ENCODE results near the gene JHY. TPM values are rescaled to one million over a fixed set of nuclear protein-coding genes. Genes with fewer than 3 reads are reported as not detected.

Gene JHY
- total and polyA plus RNA-seq, 8 donors: 1.1 to 4.2 (median 2.1) TPM

DNA sequence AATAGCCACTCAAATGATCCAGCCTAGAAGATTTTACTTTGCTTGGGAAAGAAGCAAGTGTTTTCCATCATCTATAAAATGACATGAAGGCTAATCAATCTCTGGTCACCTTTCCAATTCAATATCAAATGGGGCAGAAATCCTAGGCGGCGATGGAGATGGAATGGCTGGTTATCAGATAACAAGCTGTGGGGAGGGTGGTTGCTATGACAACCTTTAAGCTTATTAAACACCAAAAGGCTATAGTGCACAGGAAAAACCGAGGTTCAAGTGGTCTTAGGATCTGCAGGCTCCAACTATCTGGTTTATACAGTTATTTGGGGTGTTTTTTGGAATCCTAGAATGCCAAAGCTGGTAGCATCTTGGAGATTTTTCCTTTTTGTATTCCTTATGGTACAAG, 113.0 kb downstream of the JHY start:
- ATAC-seq: no peak
- Histone ChIP-seq H3K9me3 (no peaks in the 10 kb centered on the region), H3K27me3 (peaks cover 0 to 7% (median 0%) of the 10 kb centered on the region in 4 donors), H3K27ac (no peak overlapping the region), H3K4me3 (no peak overlapping the region), H3K36me3 (no peaks in the 10 kb centered on the region), H3K4me1 (no peaks in the 10 kb centered on the region)
- FAIRE-seq: no peak
- TF ChIP-seq, protein P1, sequence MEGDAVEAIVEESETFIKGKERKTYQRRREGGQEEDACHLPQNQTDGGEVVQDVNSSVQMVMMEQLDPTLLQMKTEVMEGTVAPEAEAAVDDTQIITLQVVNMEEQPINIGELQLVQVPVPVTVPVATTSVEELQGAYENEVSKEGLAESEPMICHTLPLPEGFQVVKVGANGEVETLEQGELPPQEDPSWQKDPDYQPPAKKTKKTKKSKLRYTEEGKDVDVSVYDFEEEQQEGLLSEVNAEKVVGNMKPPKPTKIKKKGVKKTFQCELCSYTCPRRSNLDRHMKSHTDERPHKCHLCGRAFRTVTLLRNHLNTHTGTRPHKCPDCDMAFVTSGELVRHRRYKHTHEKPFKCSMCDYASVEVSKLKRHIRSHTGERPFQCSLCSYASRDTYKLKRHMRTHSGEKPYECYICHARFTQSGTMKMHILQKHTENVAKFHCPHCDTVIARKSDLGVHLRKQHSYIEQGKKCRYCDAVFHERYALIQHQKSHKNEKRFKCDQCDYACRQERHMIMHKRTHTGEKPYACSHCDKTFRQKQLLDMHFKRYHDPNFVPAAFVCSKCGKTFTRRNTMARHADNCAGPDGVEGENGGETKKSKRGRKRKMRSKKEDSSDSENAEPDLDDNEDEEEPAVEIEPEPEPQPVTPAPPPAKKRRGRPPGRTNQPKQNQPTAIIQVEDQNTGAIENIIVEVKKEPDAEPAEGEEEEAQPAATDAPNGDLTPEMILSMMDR (IDR thresholded peaks at IDR 0.05): no peak
- intact Hi-C loops (cut with DNase I): no loop called here
- 8 to 13% methylated on average over 3 of the region's 3 CpGs for WGBS, 2 donors
- DNase-seq: no peak

GRCh38 chr11:122998727-122999366, 116.3 kb downstream of the JHY start:
- no peak for ATAC-seq
- intact Hi-C loops (cut with DNase I): no loop called here

DNA sequence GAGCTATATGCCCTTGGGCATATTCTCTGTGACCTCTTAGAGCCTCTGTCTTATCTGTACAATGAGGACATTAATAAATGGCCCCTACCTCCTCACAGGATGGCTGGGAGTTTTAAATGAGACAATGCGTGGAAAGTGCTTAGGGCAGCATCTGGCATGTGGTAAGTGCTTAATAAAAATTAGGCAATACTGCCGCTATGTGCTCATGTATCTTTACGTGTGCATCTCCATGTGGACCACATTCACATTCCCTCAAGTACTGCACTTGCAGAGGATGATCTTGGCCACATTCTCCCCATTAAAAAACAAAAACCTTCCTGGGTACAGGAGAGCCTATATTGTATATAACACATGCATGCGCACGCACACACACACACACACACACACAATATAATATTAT, 118.2 kb downstream of the JHY start:
- Histone ChIP-seq H3K4me3 (no peak overlapping the region), H3K27ac (no peak overlapping the region), H3K27me3 (peaks cover 0 to 7% (median 0%) of the 10 kb centered on the region in 4 donors), H3K9me3 (no peaks in the 10 kb centered on the region), H3K36me3 (no peaks in the 10 kb centered on the region), H3K4me1 (no peaks in the 10 kb centered on the region)
- TF ChIP-seq, protein P1 (IDR thresholded peaks at IDR 0.05): no peak
- 74 to 88% methylated on average over 5 of the region's 5 CpGs for WGBS, 2 donors
- FAIRE-seq: no peak
- DNase-seq: no peak
- intact Hi-C loops (cut with DNase I): no loop called here
- no peak for ATAC-seq

More at GRCh38 chr11:122998727-122999366, 116.3 kb downstream of the JHY start:
- Histone ChIP-seq H3K4me3 (no peak overlapping the region), H3K27me3 (peaks cover 0 to 7% (median 0%) of the 10 kb centered on the region in 4 donors), H3K4me1 (no peaks in the 10 kb centered on the region), H3K27ac (no peak overlapping the region), H3K9me3 (no peaks in the 10 kb centered on the region), H3K36me3 (no peaks in the 10 kb centered on the region)
- TF ChIP-seq, protein P1 (IDR thresholded peaks at IDR 0.05): no peak
- no peak for FAIRE-seq
- 36 to 43% methylated on average over 14 of the region's 14 CpGs for WGBS, 2 donors
- DNase-seq: no peak

DNA sequence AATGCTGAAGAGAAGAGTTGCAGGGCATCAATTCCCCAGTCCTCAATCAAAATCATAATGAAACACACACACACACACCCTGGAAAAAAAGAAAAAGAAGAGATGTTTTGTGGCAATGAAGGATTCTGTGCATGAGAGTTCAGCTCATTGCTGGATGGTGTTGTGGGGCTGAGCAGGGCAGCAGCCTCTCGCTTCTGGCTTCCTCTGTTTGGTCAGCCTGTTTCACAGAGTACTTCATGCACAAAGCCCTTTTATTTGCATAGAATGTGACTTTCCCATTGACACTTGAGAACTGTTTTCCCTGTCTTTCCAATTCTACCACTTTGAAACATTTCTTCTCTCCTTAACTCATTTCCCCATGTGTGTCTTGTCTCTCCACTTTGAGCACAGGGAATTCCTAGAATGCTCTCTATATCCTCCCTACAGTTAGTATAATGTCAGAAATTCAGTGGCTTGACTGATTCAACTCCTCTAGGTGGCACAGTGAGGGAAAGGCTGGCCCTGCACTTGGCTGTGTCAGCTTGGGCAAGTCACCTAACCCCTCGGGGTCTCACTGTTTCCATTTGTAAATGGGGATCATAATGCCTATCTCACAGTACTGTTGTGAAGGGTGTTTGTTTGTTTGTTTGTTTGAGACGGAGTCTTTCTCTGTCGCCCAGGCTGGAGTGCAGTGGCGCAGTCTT, 124.4 kb downstream of the JHY start:
- Histone ChIP-seq H3K9me3 (no peaks in the 10 kb centered on the region), H3K4me1 (no peaks in the 10 kb centered on the region), H3K27ac (no peak overlapping the region), H3K4me3 (no peak overlapping the region), H3K27me3 (no peaks in the 10 kb centered on the region), H3K36me3 (no peaks in the 10 kb centered on the region)
- no peak for DNase-seq
- FAIRE-seq: no peak
- TF ChIP-seq, protein P1 (IDR thresholded peaks at IDR 0.05): no peak
- intact Hi-C loops (cut with DNase I): no loop called here
- WGBS, 2 donors: 70 to 77% methylated on average over 5 of the region's 5 CpGs
- ATAC-seq: no peak

Other genes starting within 250 kb of the JHY start
- 1 to 10 TPM; 1.1 to 5.8 (median 2.1) TPM for gene UBASH3B, start 227.0 kb upstream of the JHY start, total RNA-seq
- under 1 TPM; 0.56 to 0.57 TPM for gene UBASH3B, start 227.0 kb upstream of the JHY start, polyA plus RNA-seq
- under 1 TPM in 2 of 6 donors, not detected in 4; 0.13 to 0.31 TPM for gene CRTAM, start 44.3 kb upstream of the JHY start, total RNA-seq
- not detected for gene CRTAM, start 44.3 kb upstream of the JHY start, polyA plus RNA-seq
- gene BSX, start 99.1 kb downstream of the JHY start, total RNA-seq: not detected
- gene BSX, start 99.1 kb downstream of the JHY start, polyA plus RNA-seq: not detected
- 1,000 to 10,000 TPM in 3 of 6 donors, 100 to 1,000 TPM in 3; 625 to 1,721 (median 1,008) TPM for gene HSPA8, start 179.4 kb downstream of the JHY start, total RNA-seq
- gene HSPA8, start 179.4 kb downstream of the JHY start, polyA plus RNA-seq: 100 to 1,000 TPM; 166 to 347 TPM

Measured in pancreas (tissue), 10 donors.